ENCODE results near the gene KRT83.
A peak's percentile ranks its signal among the peaks of the same experiment; 100 is the strongest.
"Not testable (repeated sequence)": the region's sequence is repeated elsewhere in the genome, so short reads cannot be mapped to it uniquely, and the experiment has no call there.

The KRT83 gene

GRCh38 chr12:52331039-52331438 lies 9.8 kb upstream of the KRT83 start:
- no peak for DNase-seq

GRCh38 chr12:52327830-52328500 lies 6.8 kb upstream of the KRT83 start:
- no peak for DNase-seq

DNA sequence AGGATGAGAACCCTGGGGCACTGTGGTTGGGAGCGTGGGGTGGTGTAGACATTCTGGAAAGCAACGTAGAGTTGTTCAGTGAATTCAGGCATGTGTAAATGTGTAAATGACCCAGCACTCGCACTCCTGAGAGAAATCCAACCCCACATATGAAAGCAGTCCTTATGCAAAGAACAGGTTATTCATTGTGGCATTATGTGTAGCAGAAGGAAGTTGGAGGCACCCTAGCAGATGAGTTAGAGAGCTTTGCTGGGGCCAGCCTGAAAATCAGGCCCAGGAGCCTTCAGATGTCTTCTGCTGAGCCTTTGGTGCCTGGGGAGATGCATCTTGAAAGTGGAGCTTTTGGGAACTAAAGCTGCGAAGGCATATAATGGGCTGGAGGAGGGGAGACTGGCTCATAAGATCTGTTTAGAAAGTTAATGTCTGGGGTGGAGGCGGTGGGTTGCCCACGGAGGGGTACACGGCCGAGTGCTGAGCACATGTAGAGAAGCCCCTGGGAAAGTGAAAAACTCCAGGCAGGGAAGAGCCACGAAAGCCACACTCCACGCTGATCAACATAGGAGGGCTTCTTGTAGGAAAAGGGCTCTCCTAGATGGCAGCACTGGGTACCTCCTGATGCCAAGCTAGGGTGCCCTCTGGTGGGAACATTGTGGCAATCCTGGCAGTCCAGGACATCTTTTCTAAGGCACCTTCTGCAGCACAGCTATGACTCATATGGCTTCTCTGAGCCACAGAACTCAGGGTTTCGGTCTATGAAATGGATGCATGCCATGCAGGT lies 6.0 kb upstream of the KRT83 start:
- DNase-seq, result peak; percentile 63

GRCh38 chr12:52324153-52324444 lies 2.9 kb upstream of the KRT83 start:
- DNase-seq, result no peak

- DNase-seq, result no peak
Observed at GRCh38 chr12:52323416-52324152, 2.4 kb upstream of the KRT83 start.

- no peak for DNase-seq
Observed at GRCh38 chr12:52323001-52323400, 1.8 kb upstream of the KRT83 start.

- no peak for DNase-seq
Observed at GRCh38 chr12:52322069-52322468, 871 bp upstream of the KRT83 start.

GRCh38 chr12:52321418-52321817 lies 220 bp upstream of the KRT83 start:
- DNase-seq, result no peak

DNA sequence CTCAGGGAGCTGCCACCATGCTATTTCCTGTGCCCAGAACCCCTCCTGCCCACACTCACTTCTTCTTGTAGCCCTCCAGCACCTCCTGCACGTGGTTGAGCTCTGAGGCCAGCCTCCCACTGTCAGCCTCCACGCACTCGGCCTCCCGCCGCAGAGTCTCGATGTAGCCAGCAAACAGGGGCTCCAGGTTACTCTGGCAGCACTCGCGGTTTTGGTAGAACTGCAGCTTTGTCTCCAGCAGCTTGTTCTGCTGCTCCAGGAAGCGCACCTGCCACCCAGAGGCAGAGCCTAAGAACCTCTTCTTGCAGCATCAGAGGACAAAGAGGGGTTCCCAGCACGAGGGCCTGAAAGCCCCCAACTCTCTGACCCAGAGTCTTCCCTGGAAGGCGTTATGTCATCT lies 2.1 kb downstream of the KRT83 start:
- DNase-seq, result no peak

DNA sequence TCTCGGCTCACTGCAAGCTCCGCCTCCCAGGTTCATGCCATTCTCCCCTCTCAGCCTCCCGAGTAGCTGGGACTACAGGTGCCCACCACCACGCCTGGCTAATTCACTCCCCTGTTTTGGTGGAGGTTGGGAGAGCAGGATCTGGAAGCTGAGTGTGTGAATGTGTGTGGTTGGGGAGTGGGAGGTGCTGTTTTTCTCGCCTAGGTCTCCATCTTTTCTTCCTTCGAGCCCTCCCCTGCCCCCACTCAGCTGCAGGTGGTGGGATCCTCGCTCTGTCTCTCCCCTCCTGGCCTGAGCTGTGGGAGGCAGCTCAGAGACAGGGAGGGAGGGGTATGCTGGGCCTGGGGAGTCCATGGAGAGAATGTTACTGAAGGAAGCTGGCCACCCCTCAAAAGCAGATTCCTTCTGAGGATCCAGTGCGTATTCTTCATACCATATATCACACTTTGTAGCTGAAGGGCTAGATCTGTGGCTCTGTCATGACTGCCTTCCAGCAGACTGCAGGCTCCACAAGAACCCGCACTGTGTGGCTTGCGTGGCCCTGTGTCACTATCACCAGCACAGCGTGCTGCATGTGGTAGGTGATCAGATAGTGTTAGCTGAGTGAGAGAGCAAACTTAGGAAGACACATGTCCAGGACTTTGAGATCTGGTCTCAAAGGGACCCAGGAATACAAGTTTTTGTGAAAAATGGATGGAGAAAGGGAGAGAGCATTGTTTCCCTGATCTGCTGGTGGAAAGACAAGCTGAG lies 2.8 kb downstream of the KRT83 start:
- no peak for DNase-seq

- DNase-seq, result no peak
Observed at GRCh38 chr12:52317468-52318052, 3.6 kb downstream of the KRT83 start.

DNA sequence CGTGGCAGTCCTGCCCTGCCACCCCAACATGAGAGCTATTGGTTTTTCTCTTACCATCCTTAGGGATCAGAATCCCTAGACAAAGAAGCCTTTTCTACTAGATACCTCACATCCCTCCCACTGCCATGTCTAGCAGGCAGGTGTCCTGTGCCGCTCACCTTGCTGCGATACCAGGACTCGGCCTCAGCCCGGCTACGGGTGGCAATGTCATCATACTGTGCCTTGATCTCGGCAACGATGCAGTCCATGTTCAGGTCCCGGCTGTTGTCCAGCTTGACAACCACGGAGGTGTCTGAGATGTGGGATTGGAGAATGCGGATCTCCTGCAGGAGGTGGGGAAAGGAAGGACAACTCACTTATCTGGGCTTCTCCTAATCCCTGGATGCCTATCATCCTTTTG lies 4.5 kb downstream of the KRT83 start:
- no peak for DNase-seq

DNA sequence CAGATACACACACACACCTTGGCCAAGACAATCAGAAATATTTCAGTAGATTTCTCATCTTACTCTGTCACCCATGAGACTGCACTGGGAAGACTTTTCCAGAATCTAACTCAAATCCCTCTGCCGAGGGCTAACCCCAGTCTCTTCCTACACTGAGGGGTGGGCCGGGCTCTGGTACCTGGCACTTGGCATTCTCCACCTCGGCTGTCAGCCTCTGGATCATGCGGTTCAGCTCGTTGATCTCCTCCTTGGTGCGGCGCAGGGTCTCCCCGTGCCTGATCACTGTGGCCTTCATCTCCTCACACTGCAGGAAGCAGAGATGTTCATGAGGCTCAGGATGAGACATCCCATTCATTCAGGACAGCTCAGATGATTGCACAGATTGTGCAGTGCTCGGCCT lies 4.9 kb downstream of the KRT83 start:
- no peak for DNase-seq

DNA sequence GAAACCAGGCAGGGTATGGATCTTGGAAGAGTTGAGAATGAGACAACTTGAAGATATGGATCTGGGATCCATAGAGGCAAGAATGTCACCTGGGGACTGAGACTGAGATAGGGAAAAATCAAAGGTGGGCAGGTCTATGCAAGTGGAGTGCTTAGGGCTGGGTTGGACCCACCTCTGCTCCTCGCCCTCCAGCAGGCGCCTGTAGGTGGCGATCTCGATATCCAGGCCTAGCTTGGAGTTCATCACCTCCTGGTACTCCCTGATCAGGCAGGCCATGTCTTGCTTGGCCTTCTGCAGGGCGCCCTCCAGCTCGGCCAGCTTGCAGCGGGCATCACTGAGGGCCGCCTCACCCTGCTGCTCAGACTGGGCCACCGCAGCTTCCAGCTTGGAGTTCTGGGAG lies 5.5 kb downstream of the KRT83 start:
- not testable (repeated sequence) for DNase-seq

DNA sequence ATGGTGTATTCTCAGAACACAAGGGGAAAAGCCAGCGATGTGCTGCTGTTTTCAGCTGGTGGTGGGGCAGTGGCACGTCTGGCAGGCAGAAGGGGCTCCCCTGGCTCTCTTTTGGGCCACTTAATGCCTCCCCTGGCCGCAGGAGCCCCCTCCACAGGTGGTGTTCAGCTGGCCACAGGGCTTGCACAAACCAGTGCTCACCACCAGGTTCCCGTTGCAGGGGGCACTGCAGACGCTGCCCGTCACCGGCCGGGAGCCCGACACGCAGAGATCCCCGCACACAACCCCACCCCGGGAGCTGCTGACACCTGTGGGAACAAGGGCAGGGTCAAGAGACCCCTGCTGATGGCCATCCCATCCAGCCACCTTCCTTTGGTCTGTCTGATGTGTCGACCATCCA lies 6.7 kb downstream of the KRT83 start:
- no peak for DNase-seq

GRCh38 chr12:52313926-52314325 lies 7.3 kb downstream of the KRT83 start:
- DNase-seq, result no peak

- no peak for DNase-seq
Observed at GRCh38 chr12:52313461-52313860, 7.7 kb downstream of the KRT83 start.

DNA sequence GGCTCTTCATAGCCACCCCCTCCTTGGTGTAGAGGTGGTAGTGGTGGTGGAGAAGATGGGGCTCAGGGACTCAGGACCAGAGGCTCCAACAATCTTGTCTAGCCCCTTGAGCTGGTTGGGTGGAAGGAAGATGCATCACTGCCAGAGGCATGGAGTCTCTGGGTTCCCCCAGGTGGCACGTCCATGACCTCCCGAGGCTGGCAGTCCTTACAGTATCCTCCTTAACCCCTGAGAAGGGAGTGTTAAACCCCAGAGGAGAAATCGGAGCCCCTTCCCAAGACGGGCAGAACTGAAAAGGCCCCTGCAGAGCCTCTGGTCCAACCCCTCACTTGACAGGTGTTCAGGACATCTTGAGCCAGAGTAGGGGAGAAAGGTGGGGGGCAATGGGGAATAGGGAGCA lies 9.1 kb downstream of the KRT83 start:
- no peak for DNase-seq

- no peak for DNase-seq
Observed at GRCh38 chr12:52311285-52311648, 9.9 kb downstream of the KRT83 start.

GRCh38 chr12:52310622-52311284 lies 10.4 kb downstream of the KRT83 start:
- peak; percentile 0 for DNase-seq

GRCh38 chr12:52308806-52309425 lies 12.3 kb downstream of the KRT83 start:
- no peak for DNase-seq
